Brain microvascular endothelial cell (primary cell): ENCODE data around the gene KCNE5.

ENCODE experiments used
- DNase-seq: peaks from one replicate; pipeline ENCODE4 v3.0.0-alpha.2; 2020
- H3K27ac ChIP-seq: fragments of 250-450 bp; sonication (Bioruptor Pico); 2 replicates; pipeline ENCODE4 v1.5.1; 2020; ENCODE audit warnings: mild to moderate bottlenecking, moderate library complexity
- H3K27me3 ChIP-seq: fragments of 250-450 bp; sonication (Bioruptor Pico); replicated peaks from 2 replicates; pipeline ENCODE4 v1.5.1; 2020; ENCODE audit warnings: mild to moderate bottlenecking
- H3K36me3 ChIP-seq: fragments of 250-450 bp; sonication (Bioruptor Pico); replicated peaks from 2 replicates; pipeline ENCODE4 v1.5.1; 2020; ENCODE audit warnings: mild to moderate bottlenecking
- H3K4me3 ChIP-seq: 2 replicates; pipeline ENCODE4 v1.5.1; 2011; ENCODE audit warnings: low read depth, mild to moderate bottlenecking, control low read depth, low read length, moderate library complexity
- CTCF ChIP-seq: IDR thresholded peaks from 2 replicates; pipeline ENCODE4 v1.5.1; 2011; ENCODE audit warnings: low read depth, mild to moderate bottlenecking, moderate library complexity, low read length, control low read depth, inconsistent platforms; ENCODE audit errors: missing control alignments
- in situ Hi-C: cut with HindIII; loops from 2 replicates; pipeline ENCODE4 v1.10.0; 2017; ENCODE audit warnings: low sequenced_read_pairs, low pct_ligation_motif_present

Gene KCNE5

GRCh38 chrX:109635146-109635545 lies 10.2 kb upstream of the KCNE5 start:
- no peak overlapping the region for H3K4me3 ChIP-seq
- peak; percentile 65 for TF ChIP-seq CTCF
- no peaks in the 10 kb centered on the region for H3K27me3 ChIP-seq
- no peak overlapping the region for H3K27ac ChIP-seq
- DNase-seq: peak; percentile 6
- no peaks in the 10 kb centered on the region for H3K36me3 ChIP-seq
- in situ Hi-C loops: no loop called here

- Histone ChIP-seq H3K27me3 (no peaks in the 10 kb centered on the region), H3K36me3 (no peaks in the 10 kb centered on the region), H3K4me3 (no peak overlapping the region), H3K27ac (no peak overlapping the region)
- in situ Hi-C loops: no loop called here
- TF ChIP-seq CTCF: peak; percentile 64
- DNase-seq: no peak
Observed at GRCh38 chrX:109632906-109633504, 8.0 kb upstream of the KCNE5 start.

- no peak for DNase-seq
- in situ Hi-C loops: no loop called here
- Histone ChIP-seq H3K36me3 (no peaks in the 10 kb centered on the region), H3K4me3 (no peak overlapping the region), H3K27ac (no peak overlapping the region), H3K27me3 (no peaks in the 10 kb centered on the region)
- no peak for TF ChIP-seq CTCF
Observed at GRCh38 chrX:109629310-109629709, 4.3 kb upstream of the KCNE5 start.

- TF ChIP-seq CTCF: no peak
- Histone ChIP-seq H3K4me3 (no peak overlapping the region), H3K27ac (no peak overlapping the region), H3K36me3 (no peaks in the 10 kb centered on the region), H3K27me3 (no peaks in the 10 kb centered on the region)
- in situ Hi-C loops: no loop called here
- DNase-seq: no peak
Observed at GRCh38 chrX:109626637-109627036, 1.7 kb upstream of the KCNE5 start.

- no peak for DNase-seq
- in situ Hi-C loops: no loop called here
- Histone ChIP-seq H3K4me3 (no peak overlapping the region), H3K27me3 (no peaks in the 10 kb centered on the region), H3K27ac (no peak overlapping the region), H3K36me3 (no peaks in the 10 kb centered on the region)
- no peak for TF ChIP-seq CTCF
Observed at GRCh38 chrX:109623997-109624396, 975 bp downstream of the KCNE5 start.

- Histone ChIP-seq H3K27ac (no peak overlapping the region), H3K36me3 (no peaks in the 10 kb centered on the region), H3K4me3 (no peak overlapping the region), H3K27me3 (no peaks in the 10 kb centered on the region)
- no peak for TF ChIP-seq CTCF
- no peak for DNase-seq
- in situ Hi-C loops: no loop called here
Observed at GRCh38 chrX:109622270-109622669, 2.7 kb downstream of the KCNE5 start.
